OCI-LY1 (cell line): Measurements from ENCODE around the gene CENPX.

ENCODE experiments used
- H2AFZ ChIP-seq: fragments of 200-600 bp; sonication (generic), shearing (Covaris generic); 2 replicates; pipeline ENCODE4 v1.6.0; 2014; ENCODE audit warnings: antibody characterized with exemption, mild to moderate bottlenecking, low read length
- H3F3A ChIP-seq: fragments of 200-600 bp; sonication (generic), shearing (Covaris generic); 2 replicates; pipeline ENCODE4 v1.6.0; 2014; ENCODE audit warnings: mild to moderate bottlenecking, antibody characterized with exemption, low read length, moderate library complexity; ENCODE audit not compliant: insufficient read depth
- H3K27ac ChIP-seq: fragments of 200-600 bp; sonication (generic); 2 replicates; pipeline ENCODE4 v1.5.1; 2014; ENCODE audit warnings: low read length, mixed run types, mild to moderate bottlenecking, low read depth; ENCODE audit not compliant: poor library complexity, severe bottlenecking
- H3K27me3 ChIP-seq: fragments of 200-600 bp; sonication (generic); 2 replicates; pipeline ENCODE4 v1.6.0; 2014; ENCODE audit warnings: antibody characterized with exemption, mild to moderate bottlenecking, low read length, moderate library complexity; ENCODE audit not compliant: insufficient read depth
- H3K36me3 ChIP-seq: fragments of 200-600 bp; sonication (generic); 2 replicates; pipeline ENCODE4 v1.6.1; 2014; ENCODE audit warnings: mild to moderate bottlenecking, antibody characterized with exemption, low read length, moderate library complexity, mixed read lengths; ENCODE audit not compliant: insufficient read depth
- H3K4me1 ChIP-seq: fragments of 200-600 bp; sonication (generic); 2 replicates; pipeline ENCODE4 v1.5.1; 2014; ENCODE audit warnings: mild to moderate bottlenecking, low read length, moderate library complexity; ENCODE audit not compliant: insufficient read depth, severe bottlenecking
- H3K4me2 ChIP-seq: fragments of 200-600 bp; sonication (generic), shearing (Covaris generic); 2 replicates; pipeline ENCODE4 v1.6.1; 2014; ENCODE audit warnings: low read length
- H3K4me3 ChIP-seq: fragments of 200-600 bp; sonication (generic); 2 replicates; pipeline ENCODE4 v1.5.1; 2014; ENCODE audit warnings: low read length, low read depth, mild to moderate bottlenecking, mixed read lengths; ENCODE audit not compliant: poor library complexity, severe bottlenecking
- H3K79me2 ChIP-seq: fragments of 200-600 bp; shearing (Covaris generic); 2 replicates; pipeline ENCODE4 v1.6.1; 2016; ENCODE audit warnings: mixed run types, low read length, mixed read lengths; ENCODE audit not compliant: insufficient read depth
- H3K9ac ChIP-seq: fragments of 200-600 bp; sonication (generic), shearing (Covaris generic); 2 replicates; pipeline ENCODE4 v1.6.1; 2014; ENCODE audit warnings: mild to moderate bottlenecking, low read length, mixed read lengths
- H3K9me2 ChIP-seq: fragments of 200-600 bp; sonication (generic), shearing (Covaris generic); 2 replicates; pipeline ENCODE4 v1.6.1; 2014; ENCODE audit warnings: low read depth, mild to moderate bottlenecking, low read length, mixed read lengths
- H3K9me3 ChIP-seq: fragments of 200-600 bp; shearing (Covaris generic); 2 replicates; pipeline ENCODE4 v1.6.1; 2014; ENCODE audit warnings: low read length, mixed read lengths
- H4K20me1 ChIP-seq: fragments of 200-600 bp; sonication (generic), shearing (Covaris generic); 2 replicates; pipeline ENCODE4 v1.6.0; 2016; ENCODE audit warnings: mild to moderate bottlenecking, low read length; ENCODE audit not compliant: insufficient read depth
- CTCF ChIP-seq: fragments of 200-600 bp; sonication (generic), shearing (Covaris generic); IDR thresholded peaks from 2 replicates; pipeline ENCODE4 v1.5.1; 2017; ENCODE audit warnings: mild to moderate bottlenecking, antibody characterized with exemption, low read length, moderate library complexity, mixed read lengths
- EZH2 ChIP-seq: fragments of 200-600 bp; sonication (generic), shearing (Covaris generic); IDR thresholded peaks from 2 replicates; pipeline ENCODE4 v1.8.0; 2017; ENCODE audit warnings: borderline replicate concordance, mixed run types, mild to moderate bottlenecking, antibody characterized with exemption, low read length, moderate library complexity, mixed read lengths

The CENPX gene

GRCh38 chr17:82021900-82022309 is 773 bp downstream of the CENPX start:
- H3K79me2 ChIP-seq, result no peaks in the 10 kb centered on the region
- H3K4me3 ChIP-seq, result peak overlapping the region; percentile 92
- H3K9me3 ChIP-seq, result no peaks in the 10 kb centered on the region
- TF ChIP-seq EZH2 (no peak), CTCF (no peak)
- no peaks in the 10 kb centered on the region for H3K9me2 ChIP-seq
- no peaks in the 10 kb centered on the region for H4K20me1 ChIP-seq
- peaks cover 24% of the 10 kb centered on the region for H3K4me1 ChIP-seq
- peak overlapping the region; percentile 88 for H3K9ac ChIP-seq
- no peak overlapping the region for H2AFZ ChIP-seq
- H3K36me3 ChIP-seq, result peaks cover 12% of the 10 kb centered on the region; the same call in 1 of the 2 replicates
- H3K27ac ChIP-seq, result peak overlapping the region; percentile 16
- no peaks in the 10 kb centered on the region for H3F3A ChIP-seq
- peak overlapping the region; percentile 100 for H3K4me2 ChIP-seq
- H3K27me3 ChIP-seq, result no peaks in the 10 kb centered on the region

GRCh38 chr17:82021107-82021899 is 1.4 kb downstream of the CENPX start:
- Histone ChIP-seq H2AFZ (no peak overlapping the region), H3K4me3 (peak overlapping the region; percentile 92), H3K9ac (peak overlapping the region; percentile 88), H3K4me2 (peak overlapping the region; percentile 100), H3K27me3 (no peaks in the 10 kb centered on the region), H3K27ac (peak overlapping the region; percentile 16), H4K20me1 (no peaks in the 10 kb centered on the region), H3K36me3 (peaks cover 12% of the 10 kb centered on the region; the same call in 1 of the 2 replicates), H3K9me3 (no peaks in the 10 kb centered on the region), H3K4me1 (peaks cover 24% of the 10 kb centered on the region), H3K79me2 (no peaks in the 10 kb centered on the region), H3F3A (no peaks in the 10 kb centered on the region), H3K9me2 (no peaks in the 10 kb centered on the region)
- TF ChIP-seq CTCF (peak; percentile 83), EZH2 (no peak)

- Histone ChIP-seq H3K27me3 (no peaks in the 10 kb centered on the region), H3K9me3 (no peaks in the 10 kb centered on the region), H3K4me1 (peaks cover 24% of the 10 kb centered on the region), H4K20me1 (no peaks in the 10 kb centered on the region), H3K4me2 (peak overlapping the region; percentile 100), H3F3A (no peaks in the 10 kb centered on the region), H3K79me2 (no peaks in the 10 kb centered on the region), H3K9ac (peak overlapping the region; percentile 88; the same call in 1 of the 2 replicates), H3K27ac (no peak overlapping the region), H2AFZ (no peak overlapping the region), H3K9me2 (no peaks in the 10 kb centered on the region), H3K36me3 (peaks cover 12% of the 10 kb centered on the region; the same call in 1 of the 2 replicates), H3K4me3 (peak overlapping the region; percentile 92)
- TF ChIP-seq CTCF (no peak), EZH2 (no peak)
Measured at GRCh38 chr17:82020572-82021106, 2.0 kb downstream of the CENPX start.
